ENCODE data around the gene MTX1.

Gene MTX1

DNA sequence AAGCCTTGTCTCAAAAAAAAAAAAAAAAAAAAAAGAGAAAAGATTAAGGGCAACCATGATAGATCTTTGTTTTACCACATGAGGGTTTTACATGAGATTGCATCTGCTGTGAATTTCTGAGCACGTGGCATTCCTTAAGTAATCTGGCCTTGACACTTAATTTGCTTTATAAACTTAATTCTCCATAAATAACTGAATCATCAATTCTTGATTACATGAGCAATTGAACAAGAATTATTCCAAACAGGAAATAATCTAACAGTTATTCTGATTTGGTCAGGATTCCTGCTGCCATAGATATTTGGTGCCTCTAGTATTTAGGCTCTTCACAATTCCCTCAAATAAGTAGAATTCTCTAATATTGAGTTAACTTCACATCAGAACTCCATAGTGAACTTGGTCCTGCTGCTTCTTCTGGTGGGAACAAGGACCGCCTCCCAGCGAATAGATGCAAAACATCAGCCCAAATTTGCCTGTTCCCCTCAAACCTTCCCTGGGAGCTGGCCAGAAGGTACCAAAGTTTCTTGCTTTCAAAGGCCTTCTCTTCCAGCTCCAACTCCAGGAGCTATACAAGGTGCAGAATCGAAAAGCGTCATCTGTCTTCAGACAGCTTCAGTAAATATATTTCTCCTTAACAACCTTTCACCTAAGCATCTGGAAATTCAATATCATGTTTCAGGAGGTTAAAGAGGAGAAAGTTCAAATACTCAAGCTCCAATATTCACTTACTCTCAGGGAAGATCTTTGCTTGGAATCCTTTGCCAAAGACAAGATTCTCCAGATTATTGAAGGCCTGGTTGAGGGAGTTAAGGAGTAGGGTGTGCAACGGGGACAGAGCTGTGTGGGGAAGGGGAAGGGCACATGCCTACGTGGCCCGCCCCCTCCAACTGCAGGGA, 36.4 kb upstream of the MTX1 start:
- TF ChIP-seq, protein P1, sequence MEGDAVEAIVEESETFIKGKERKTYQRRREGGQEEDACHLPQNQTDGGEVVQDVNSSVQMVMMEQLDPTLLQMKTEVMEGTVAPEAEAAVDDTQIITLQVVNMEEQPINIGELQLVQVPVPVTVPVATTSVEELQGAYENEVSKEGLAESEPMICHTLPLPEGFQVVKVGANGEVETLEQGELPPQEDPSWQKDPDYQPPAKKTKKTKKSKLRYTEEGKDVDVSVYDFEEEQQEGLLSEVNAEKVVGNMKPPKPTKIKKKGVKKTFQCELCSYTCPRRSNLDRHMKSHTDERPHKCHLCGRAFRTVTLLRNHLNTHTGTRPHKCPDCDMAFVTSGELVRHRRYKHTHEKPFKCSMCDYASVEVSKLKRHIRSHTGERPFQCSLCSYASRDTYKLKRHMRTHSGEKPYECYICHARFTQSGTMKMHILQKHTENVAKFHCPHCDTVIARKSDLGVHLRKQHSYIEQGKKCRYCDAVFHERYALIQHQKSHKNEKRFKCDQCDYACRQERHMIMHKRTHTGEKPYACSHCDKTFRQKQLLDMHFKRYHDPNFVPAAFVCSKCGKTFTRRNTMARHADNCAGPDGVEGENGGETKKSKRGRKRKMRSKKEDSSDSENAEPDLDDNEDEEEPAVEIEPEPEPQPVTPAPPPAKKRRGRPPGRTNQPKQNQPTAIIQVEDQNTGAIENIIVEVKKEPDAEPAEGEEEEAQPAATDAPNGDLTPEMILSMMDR (conservative IDR thresholded peaks at IDR 0.05) = no peak
- peak overlapping the region; percentile 84 for H3K27ac ChIP-seq

DNA sequence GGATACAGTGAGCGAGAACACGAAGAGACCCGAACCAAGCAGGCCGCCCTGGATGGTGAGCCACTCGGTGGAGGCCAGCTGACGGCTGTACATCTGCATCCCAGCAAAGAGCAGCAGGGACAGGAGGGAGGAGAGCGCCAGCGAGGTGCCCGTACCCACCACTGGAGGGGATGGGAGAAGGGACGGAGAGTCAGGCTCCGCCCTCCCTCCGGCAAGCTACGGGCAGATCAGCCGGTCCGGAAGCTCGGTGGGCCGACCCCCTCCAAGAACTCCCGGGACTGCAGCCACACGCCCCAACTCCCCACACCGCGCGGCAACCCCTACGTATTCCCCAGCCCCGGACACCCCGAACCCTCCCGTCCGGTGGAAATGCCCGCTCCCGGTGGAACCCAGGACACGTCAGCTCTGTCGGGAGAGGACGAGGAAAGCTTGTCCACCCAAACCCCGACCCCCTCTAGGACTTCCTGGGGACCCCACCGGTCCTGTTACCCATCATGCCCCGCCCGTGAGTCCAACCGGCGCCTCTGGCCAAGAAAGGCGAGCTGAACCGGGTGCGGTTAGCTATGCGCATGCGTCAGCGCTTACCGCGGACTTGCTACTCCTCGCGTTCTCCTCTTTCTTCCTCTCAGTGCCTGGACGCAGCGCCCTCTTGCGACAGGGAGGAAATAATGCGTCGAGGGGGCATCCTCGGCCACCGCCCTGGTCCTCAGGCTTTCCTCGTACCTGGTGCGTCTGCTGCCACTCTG, 35.6 kb upstream of the MTX1 start, which contains the start of gene KRTCAP2:
Gene KRTCAP2 (minus strand): TSS at position 573 of the 746 bp plus-strand sequence. CDS start 80 bp downstream, at position 493.
- H3K27ac ChIP-seq = peak within 1 kb of the TSS; percentile 84
- TF ChIP-seq, protein P1 (conservative IDR thresholded peaks at IDR 0.05) = peak; percentile 97

DNA sequence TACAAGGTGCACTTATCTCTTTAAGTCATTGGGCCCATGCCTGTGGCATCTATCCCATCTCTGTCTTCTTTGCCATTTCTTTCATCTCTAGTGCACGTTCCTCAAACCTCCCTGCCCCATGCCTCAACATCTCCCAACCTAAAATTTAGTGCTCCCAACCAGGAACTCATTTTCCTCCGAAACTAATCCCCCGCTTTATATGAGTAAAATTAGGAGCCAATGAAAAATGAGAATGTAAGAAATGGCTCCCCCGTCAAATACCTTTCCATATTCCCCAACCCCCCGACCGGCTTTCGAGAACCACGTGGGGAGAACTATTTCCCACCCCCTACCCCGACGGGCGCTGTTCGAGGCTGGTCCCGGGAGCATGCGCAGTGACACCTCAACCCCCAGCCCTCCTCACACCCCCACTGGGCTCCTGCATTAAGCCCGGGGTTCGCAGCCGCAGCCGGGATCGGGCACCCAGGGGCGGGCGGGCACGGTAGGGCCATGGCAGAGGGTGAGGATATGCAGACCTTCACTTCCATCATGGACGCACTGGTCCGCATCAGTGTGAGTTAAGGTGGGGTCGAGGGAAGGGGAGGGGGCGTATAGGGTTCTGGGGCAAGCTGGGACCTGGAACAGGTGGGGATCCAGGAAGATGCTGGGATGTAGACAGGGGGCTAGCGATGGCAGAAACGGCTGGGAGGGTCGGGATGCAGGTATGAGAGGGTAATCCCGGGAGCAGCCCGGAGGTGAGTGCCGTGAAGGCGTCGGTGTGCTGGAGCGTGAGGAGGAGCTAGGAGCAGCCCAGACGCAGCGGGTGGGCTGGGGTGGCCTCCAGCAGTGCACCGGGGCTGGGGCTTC, 34.8 kb upstream of the MTX1 start, which contains the start of gene TRIM46:
Gene TRIM46 (plus strand): TSS at position 372 of the 846 bp plus-strand sequence. CDS start 118 bp downstream, at position 490.
- TF ChIP-seq, protein P1 (conservative IDR thresholded peaks at IDR 0.05) = peak; percentile 30
- H3K27ac ChIP-seq = peak within 1 kb of the TSS; percentile 84

DNA sequence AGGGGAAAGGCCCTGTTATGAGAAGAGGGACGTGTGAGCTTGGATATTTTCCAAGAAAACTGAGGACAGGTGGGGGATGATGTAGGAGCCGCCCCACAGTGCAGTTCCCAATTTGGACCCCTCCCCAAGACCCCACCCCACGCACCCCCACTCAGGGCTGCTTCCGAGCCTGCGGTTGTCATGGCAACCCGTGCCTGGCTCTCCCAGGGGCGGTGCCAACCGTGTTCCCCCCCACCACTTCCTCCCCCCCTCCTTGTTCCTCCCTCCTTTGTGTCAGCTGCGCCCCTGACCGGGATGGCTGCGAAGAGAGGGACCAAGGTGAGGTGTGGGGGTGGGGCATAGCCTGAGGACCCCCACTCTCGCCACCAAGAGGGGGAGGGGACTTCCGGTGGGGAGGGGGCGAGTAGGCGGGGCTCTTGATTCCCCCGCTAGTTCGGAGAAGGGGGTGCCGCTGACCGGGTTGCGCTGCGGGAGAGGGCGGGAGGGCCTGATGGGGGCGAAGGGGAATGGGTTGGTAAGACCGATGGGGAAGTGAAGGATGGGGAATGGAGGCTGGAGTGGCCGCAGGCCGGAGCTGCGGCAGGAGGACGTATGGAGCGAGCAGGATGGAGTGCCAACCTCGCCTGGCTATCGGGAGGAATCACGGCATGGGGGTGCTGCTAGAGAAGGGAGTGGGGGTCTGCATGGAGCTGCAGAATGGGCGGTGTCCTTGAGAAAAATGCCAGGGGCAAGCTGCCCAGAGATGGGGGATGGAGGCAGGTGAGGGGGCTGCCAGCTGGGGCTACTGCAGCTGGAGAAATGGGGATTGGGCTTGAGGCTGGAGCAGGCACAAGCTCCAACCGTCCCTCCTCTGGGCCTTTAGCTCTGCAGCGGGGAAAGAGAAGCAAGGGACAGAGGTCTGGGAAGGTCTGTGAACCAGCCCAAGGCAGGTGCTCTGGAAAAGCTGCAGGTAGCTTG, 33.9 kb upstream of the MTX1 start:
- peak overlapping the region; percentile 84; the same call in 1 of the 2 replicates for H3K27ac ChIP-seq
- TF ChIP-seq, protein P1 (conservative IDR thresholded peaks at IDR 0.05) = no peak

DNA sequence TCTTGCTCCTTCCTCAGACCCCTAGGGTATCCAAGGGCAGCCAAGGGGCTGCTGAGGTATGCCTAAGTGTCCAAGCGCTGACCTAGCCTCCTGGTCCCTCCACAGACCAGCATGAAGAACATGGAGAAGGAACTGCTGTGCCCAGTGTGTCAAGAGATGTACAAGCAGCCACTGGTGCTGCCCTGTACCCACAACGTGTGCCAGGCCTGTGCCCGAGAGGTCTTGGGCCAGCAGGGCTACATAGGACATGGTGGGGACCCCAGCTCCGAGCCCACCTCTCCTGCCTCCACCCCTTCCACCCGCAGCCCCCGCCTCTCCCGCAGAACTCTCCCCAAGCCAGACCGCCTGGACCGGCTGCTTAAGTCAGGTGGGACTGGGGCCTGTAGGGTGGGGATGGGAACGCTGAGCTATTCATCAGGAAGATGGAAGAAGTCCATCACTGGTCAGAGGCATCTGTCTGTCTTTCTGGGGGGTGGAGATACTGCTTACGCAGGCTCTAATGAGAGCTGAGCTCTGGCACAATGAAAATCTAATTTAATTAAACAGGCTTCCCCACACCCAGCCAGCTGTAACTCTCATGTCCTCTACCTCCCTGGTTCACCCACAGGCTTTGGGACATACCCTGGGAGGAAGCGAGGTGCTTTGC, 33.1 kb upstream of the MTX1 start:
- peak overlapping the region; percentile 84 for H3K27ac ChIP-seq
- TF ChIP-seq, protein P1 (conservative IDR thresholded peaks at IDR 0.05) = no peak

DNA sequence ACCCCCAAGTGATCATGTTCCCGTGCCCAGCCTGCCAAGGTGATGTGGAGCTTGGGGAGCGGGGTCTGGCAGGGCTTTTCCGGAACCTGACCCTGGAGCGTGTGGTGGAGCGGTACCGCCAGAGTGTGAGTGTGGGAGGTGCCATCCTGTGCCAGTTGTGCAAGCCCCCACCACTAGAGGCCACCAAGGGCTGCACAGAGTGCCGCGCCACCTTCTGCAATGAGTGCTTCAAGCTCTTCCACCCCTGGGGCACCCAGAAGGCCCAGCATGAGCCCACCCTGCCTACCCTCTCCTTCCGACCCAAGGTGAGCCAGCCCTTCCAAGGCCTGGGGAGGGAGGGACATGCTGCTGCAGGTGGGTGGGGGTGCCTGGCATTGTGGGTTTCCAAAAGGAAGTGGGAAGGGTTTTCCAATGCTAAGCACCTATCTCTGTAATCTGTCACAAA, 32.5 kb upstream of the MTX1 start:
- peak overlapping the region; percentile 60 for H3K27ac ChIP-seq
- TF ChIP-seq, protein P1 (conservative IDR thresholded peaks at IDR 0.05) = no peak

Measured in VCaP (cell line).